IMR-90 (cell line): ENCODE results near the gene JAK1. TPM values are rescaled to one million over a fixed set of nuclear protein-coding genes. Genes with fewer than 3 reads are reported as not detected.

Experiments
- ATAC-seq: fragments of 200-7000 bp; cut with Tn5 transposase; 2 replicates; pipeline ENCODE4 v1.9.1; 2020; ENCODE audit warnings: low read depth, mild to moderate bottlenecking, moderate library complexity
- BruUV-seq: library from RNA; stranded (reverse); fragments of 400-500 nt; replicated peaks from 2 replicates; lab custom pipeline; 2021; lab: Mats Ljungman, UMichigan
- CTCF ChIA-PET: fragments of 300-600 bp; formaldehyde crosslinking; extraction: SDS; loops from one replicate; lab custom pipeline; 2021; ENCODE audit warnings: antibody characterized with exemption; lab: Yijun Ruan, JAX
- POLR2A ChIA-PET: fragments of 300-600 bp; sonication (Branson Sonifier 250); formaldehyde crosslinking; loops from one replicate; lab custom pipeline; 2022; ENCODE audit warnings: antibody characterized with exemption; ENCODE audit not compliant: unreplicated experiment; lab: Charles Lee
- DNase-seq: peaks from one replicate; pipeline ENCODE4 v3.0.0; 2013
- H2AFZ ChIP-seq: replicated peaks from 2 replicates; pipeline ENCODE3; 2013; ENCODE audit warnings: low read length, mild to moderate bottlenecking; ENCODE audit not compliant: poor library complexity
- H2AK5ac ChIP-seq: 2 replicates; pipeline ENCODE4 v1.6.1; 2013; ENCODE audit warnings: low read depth, low read length, inconsistent platforms
- H2AK9ac ChIP-seq: replicated peaks from 2 replicates; pipeline ENCODE3; 2013; ENCODE audit warnings: mild to moderate bottlenecking, low read depth, low read length, moderate library complexity; ENCODE audit not compliant: poor library complexity
- H2BK120ac ChIP-seq: 2 replicates; pipeline ENCODE4 v1.6.1; 2013; ENCODE audit warnings: low read depth, low read length, inconsistent platforms
- H2BK15ac ChIP-seq: 3 replicates; pipeline ENCODE4 v1.6.1; 2013; ENCODE audit warnings: low read depth, low read length, inconsistent platforms
- H2BK20ac ChIP-seq: 2 replicates; pipeline ENCODE4 v1.6.1; 2013; ENCODE audit warnings: low read depth, mild to moderate bottlenecking, inconsistent platforms, low read length, moderate library complexity
- H2BK5ac ChIP-seq: 2 replicates; pipeline ENCODE4 v1.6.1; 2013; ENCODE audit warnings: mild to moderate bottlenecking, low read depth, low read length, inconsistent platforms; ENCODE audit not compliant: poor library complexity, severe bottlenecking
- H3K14ac ChIP-seq: replicated peaks from 2 replicates; pipeline ENCODE4 v1.6.1; 2013; ENCODE audit warnings: low read depth, low read length, inconsistent platforms
- H3K18ac ChIP-seq: 2 replicates; pipeline ENCODE4 v1.6.1; 2013; ENCODE audit warnings: low read depth, low read length, control low read depth
- H3K23ac ChIP-seq: 2 replicates; pipeline ENCODE4 v1.6.1; 2013; ENCODE audit warnings: low read depth, low read length, inconsistent platforms
- H3K27ac ChIP-seq: 2 replicates; pipeline ENCODE4 v1.5.1; 2013; ENCODE audit warnings: mild to moderate bottlenecking, control low read depth, low read length; ENCODE audit not compliant: insufficient read depth
- H3K27me3 ChIP-seq: 2 replicates; pipeline ENCODE4 v1.6.1; 2013; ENCODE audit warnings: low read length; ENCODE audit not compliant: control insufficient read depth, insufficient read depth
- H3K36me3 ChIP-seq: 2 replicates; pipeline ENCODE4 v1.6.1; 2013; ENCODE audit warnings: low read length, mixed read lengths; ENCODE audit not compliant: control insufficient read depth, insufficient read depth
- H3K4ac ChIP-seq: 2 replicates; pipeline ENCODE4 v1.6.1; 2013; ENCODE audit warnings: low read depth, low read length, inconsistent platforms
- H3K4me1 ChIP-seq: 2 replicates; pipeline ENCODE4 v1.6.1; 2013; ENCODE audit warnings: low read length, mixed read lengths; ENCODE audit not compliant: control insufficient read depth, insufficient read depth
- H3K4me2 ChIP-seq: 2 replicates; pipeline ENCODE4 v1.6.1; 2013; ENCODE audit warnings: low read depth, mild to moderate bottlenecking, control low read depth, low read length, moderate library complexity
- H3K4me3 ChIP-seq: 2 replicates; pipeline ENCODE4 v1.5.1; 2013; ENCODE audit warnings: low read depth, mild to moderate bottlenecking, control low read depth, low read length, moderate library complexity; ENCODE audit not compliant: insufficient read depth
- H3K56ac ChIP-seq: 2 replicates; pipeline ENCODE4 v1.6.1; 2013; ENCODE audit warnings: low read length, inconsistent platforms; ENCODE audit not compliant: insufficient read depth; ENCODE audit errors: extremely low read depth
- H3K79me1 ChIP-seq, 2 experiments: 2 replicates each; pipeline ENCODE4 v1.6.1; 2013; ENCODE audit warnings: low read length in 2 of 2, inconsistent platforms in 1 of 2, low read depth in 1 of 2
- H3K9ac ChIP-seq: 2 replicates; pipeline ENCODE4 v1.6.1; 2013; ENCODE audit warnings: low read depth, low read length, control low read depth
- H3K9me1 ChIP-seq: 2 replicates; pipeline ENCODE4 v1.6.1; 2013; ENCODE audit warnings: low read length, inconsistent platforms; ENCODE audit not compliant: insufficient read depth
- H3K9me3 ChIP-seq: 2 replicates; pipeline ENCODE4 v1.6.1; 2013; ENCODE audit warnings: low read length; ENCODE audit not compliant: control insufficient read depth, insufficient read depth
- H4K20me1 ChIP-seq: 2 replicates; pipeline ENCODE4 v1.6.1; 2013; ENCODE audit warnings: low read length, inconsistent platforms; ENCODE audit not compliant: insufficient read depth
- H4K5ac ChIP-seq: 2 replicates; pipeline ENCODE4 v1.6.1; 2013; ENCODE audit warnings: mild to moderate bottlenecking, low read depth, low read length, control low read depth
- H4K8ac ChIP-seq, 2 experiments: 2 replicates each; pipeline ENCODE4 v1.6.1; 2013; ENCODE audit warnings: low read depth in 2 of 2, low read length in 2 of 2, control low read depth in 1 of 2, inconsistent platforms in 1 of 2
- H4K91ac ChIP-seq: 2 replicates; pipeline ENCODE4 v1.6.1; 2013; ENCODE audit warnings: low read depth, low read length, inconsistent platforms; ENCODE audit not compliant: insufficient read depth
- BHLHE40 ChIP-seq: fragments of 150-350 bp; IDR thresholded peaks from 2 replicates; pipeline ENCODE4 v1.6.1; 2016; ENCODE audit warnings: mild to moderate bottlenecking, low read depth, low read length
- CEBPB ChIP-seq: IDR thresholded peaks from 2 replicates; pipeline ENCODE4 v1.6.1; 2012; ENCODE audit warnings: low read depth, low read length, improper control_type of control experiment
- CHD1 ChIP-seq: IDR thresholded peaks from 2 replicates; pipeline ENCODE4 v1.6.1; 2012; ENCODE audit warnings: low read depth, low read length, improper control_type of control experiment
- FOS ChIP-seq: fragments of 150-350 bp; IDR thresholded peaks from 2 replicates; pipeline ENCODE4 v1.6.1; 2016; ENCODE audit warnings: low read depth, low read length
- MAFK ChIP-seq: IDR thresholded peaks from 2 replicates; pipeline ENCODE4 v1.6.1; 2012; ENCODE audit warnings: low read depth, low read length, improper control_type of control experiment
- MAZ ChIP-seq: IDR thresholded peaks from 2 replicates; pipeline ENCODE4 v1.6.1; 2012; ENCODE audit warnings: low read depth, mild to moderate bottlenecking, low read length, improper control_type of control experiment, moderate library complexity, borderline replicate concordance
- NFE2L2 ChIP-seq: fragments of 150-350 bp; IDR thresholded peaks from 2 replicates; pipeline ENCODE4 v1.6.1; 2016; ENCODE audit warnings: low read depth, mild to moderate bottlenecking, low read length
- POLR2A ChIP-seq: IDR thresholded peaks from 2 replicates; pipeline ENCODE4 v1.6.1; 2012; ENCODE audit warnings: mild to moderate bottlenecking, low read depth, low read length
- RCOR1 ChIP-seq: IDR thresholded peaks from 2 replicates; pipeline ENCODE4 v1.6.1; 2012; ENCODE audit warnings: mild to moderate bottlenecking, low read length, improper control_type of control experiment; ENCODE audit not compliant: insufficient replicate concordance
- RFX5 ChIP-seq: IDR thresholded peaks from 2 replicates; pipeline ENCODE4 v1.8.0; 2012; ENCODE audit warnings: low read depth, mild to moderate bottlenecking, low read length, moderate library complexity
- WGBS, 2 experiments: methylation state at CpG; one replicate each; pipeline versions ENCODE4 v1.1.5 to v1.1.7; 2013; ENCODE audit warnings: missing lambda C conversion rate in 2 of 2; ENCODE audit not compliant: insufficient read length in 1 of 2; ENCODE audit errors: extremely low coverage in 2 of 2; 5-methylcytosine and 5-hydroxymethylcytosine counted together
- dilution Hi-C: fragments of 300-500 bp; cut with HindIII; formaldehyde crosslinking; loops from one replicate; pipeline ENCODE4 v1.14.3; 2018; ENCODE audit warnings: low sequenced_read_pairs; ENCODE audit not compliant: unreplicated experiment
- in situ Hi-C: fragments of 300-500 bp; cut with MboI; formaldehyde crosslinking; loops from 3 replicates; pipeline ENCODE4 v1.14.3; 2019; ENCODE audit warnings: low sequenced_read_pairs, inconsistent platforms, mixed read lengths
- intact Hi-C: fragments of 100-400 bp; cut with micrococcal nuclease; formaldehyde crosslinking; loops from 2 replicates; pipeline ENCODE4 v1.10.0; 2022
- polyA plus RNA-seq, 3 experiments: library from polyadenylated mRNA; depleted of rRNA; stranded (reverse); fragments of >200 nt; gene quantifications; 2 replicates each; pipeline ENCODE4 v1.2.3, GENCODE V29; 2012; ENCODE audit warnings: low replicate concordance in 1 of 3
- total RNA-seq: library from RNA; depleted of rRNA; stranded (reverse); fragments of >200 nt; gene quantifications from 2 replicates; pipeline ENCODE4 v1.2.3, GENCODE V29; 2012
- TF ChIP-seq, protein P1 (sequence below): conservative IDR thresholded peaks from 2 replicates; pipeline ENCODE4 v1.5.1; 2012; ENCODE audit warnings: mild to moderate bottlenecking, low read depth, low read length, improper control_type of control experiment
- TF ChIP-seq, protein P2 (sequence below): fragments of 150-350 bp; IDR thresholded peaks from 2 replicates; pipeline ENCODE4 v1.6.1; 2016; ENCODE audit warnings: low read depth, mild to moderate bottlenecking, low read length, moderate library complexity, borderline replicate concordance

JAK1 gene
- total and polyA plus RNA-seq, 2 of the 4 experiments (the other 2 are of a cell fraction), result 76.9 to 103 TPM

DNA sequence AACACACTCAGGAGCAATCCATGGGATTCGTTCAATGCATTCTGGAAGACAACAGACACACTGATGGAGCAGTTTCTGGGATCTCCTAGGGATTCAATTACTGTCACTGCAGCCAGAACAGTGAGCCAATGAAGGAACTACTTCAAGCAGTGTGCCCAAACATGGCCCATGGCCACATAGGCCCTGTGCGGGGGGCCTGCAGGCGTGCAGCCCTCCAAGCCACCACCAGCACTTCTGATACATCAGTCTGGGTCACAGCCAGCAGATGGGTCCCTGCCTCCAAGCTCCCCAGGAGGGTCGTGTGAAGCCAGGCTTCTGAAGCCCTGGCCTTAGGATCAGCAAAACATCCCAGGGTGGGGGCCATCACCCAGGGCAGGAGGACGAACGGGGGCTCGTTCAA is 122.2 kb downstream of the JAK1 start:
- Histone ChIP-seq H3K23ac (no peak overlapping the region), H3K9me1 (peaks cover 7% of the 10 kb centered on the region), H3K14ac (no peak overlapping the region), H3K18ac (no peak overlapping the region), H3K36me3 (peaks cover 77% of the 10 kb centered on the region), H3K27me3 (no peaks in the 10 kb centered on the region), H3K4ac (no peak overlapping the region), H3K56ac (no peak overlapping the region), H3K79me1 (peaks cover 0 to 4% of the 10 kb centered on the region in 2 experiments; a peak in 1 of 4 replicates), H2AK5ac (no peak overlapping the region), H4K91ac (no peak overlapping the region), H2AFZ (no peak overlapping the region), H3K4me2 (no peak overlapping the region), H2BK20ac (no peak overlapping the region), H2BK5ac (no peak overlapping the region), H3K4me3 (no peak overlapping the region), H3K4me1 (peaks cover 5% of the 10 kb centered on the region; the same call in 1 of the 2 replicates), H3K27ac (no peak overlapping the region), H2BK120ac (no peak overlapping the region), H3K9me3 (no peaks in the 10 kb centered on the region), H4K20me1 (no peaks in the 10 kb centered on the region), H3K9ac (no peak overlapping the region), H2AK9ac (no peak overlapping the region), H2BK15ac (no peak overlapping the region), H4K5ac (no peak overlapping the region), H4K8ac (no peak overlapping the region)
- DNase-seq (no peak), ATAC-seq (no peak)
- TF ChIP-seq BHLHE40, result no peak
- TF ChIP-seq POLR2A, result no peak
- TF ChIP-seq CHD1, result no peak
- no peak for TF ChIP-seq FOS
- no peak for TF ChIP-seq MAZ
- no peak for TF ChIP-seq RCOR1
- TF ChIP-seq MAFK, result no peak
- TF ChIP-seq NFE2L2, result no peak
- TF ChIP-seq CEBPB, result no peak
- TF ChIP-seq RFX5, result no peak
- TF ChIP-seq, protein P1, sequence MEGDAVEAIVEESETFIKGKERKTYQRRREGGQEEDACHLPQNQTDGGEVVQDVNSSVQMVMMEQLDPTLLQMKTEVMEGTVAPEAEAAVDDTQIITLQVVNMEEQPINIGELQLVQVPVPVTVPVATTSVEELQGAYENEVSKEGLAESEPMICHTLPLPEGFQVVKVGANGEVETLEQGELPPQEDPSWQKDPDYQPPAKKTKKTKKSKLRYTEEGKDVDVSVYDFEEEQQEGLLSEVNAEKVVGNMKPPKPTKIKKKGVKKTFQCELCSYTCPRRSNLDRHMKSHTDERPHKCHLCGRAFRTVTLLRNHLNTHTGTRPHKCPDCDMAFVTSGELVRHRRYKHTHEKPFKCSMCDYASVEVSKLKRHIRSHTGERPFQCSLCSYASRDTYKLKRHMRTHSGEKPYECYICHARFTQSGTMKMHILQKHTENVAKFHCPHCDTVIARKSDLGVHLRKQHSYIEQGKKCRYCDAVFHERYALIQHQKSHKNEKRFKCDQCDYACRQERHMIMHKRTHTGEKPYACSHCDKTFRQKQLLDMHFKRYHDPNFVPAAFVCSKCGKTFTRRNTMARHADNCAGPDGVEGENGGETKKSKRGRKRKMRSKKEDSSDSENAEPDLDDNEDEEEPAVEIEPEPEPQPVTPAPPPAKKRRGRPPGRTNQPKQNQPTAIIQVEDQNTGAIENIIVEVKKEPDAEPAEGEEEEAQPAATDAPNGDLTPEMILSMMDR, result no peak
- TF ChIP-seq, protein P2, sequence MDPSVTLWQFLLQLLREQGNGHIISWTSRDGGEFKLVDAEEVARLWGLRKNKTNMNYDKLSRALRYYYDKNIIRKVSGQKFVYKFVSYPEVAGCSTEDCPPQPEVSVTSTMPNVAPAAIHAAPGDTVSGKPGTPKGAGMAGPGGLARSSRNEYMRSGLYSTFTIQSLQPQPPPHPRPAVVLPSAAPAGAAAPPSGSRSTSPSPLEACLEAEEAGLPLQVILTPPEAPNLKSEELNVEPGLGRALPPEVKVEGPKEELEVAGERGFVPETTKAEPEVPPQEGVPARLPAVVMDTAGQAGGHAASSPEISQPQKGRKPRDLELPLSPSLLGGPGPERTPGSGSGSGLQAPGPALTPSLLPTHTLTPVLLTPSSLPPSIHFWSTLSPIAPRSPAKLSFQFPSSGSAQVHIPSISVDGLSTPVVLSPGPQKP, result no peak
- 82% methylated on average over 3 of the region's 7 CpGs; no CpG with 5 or more reads in 1 of the 2 experiments for WGBS, 2 experiments
- in situ Hi-C loops, result no loop called here
- ChIA-PET POLR2A (no interaction called here), CTCF (no interaction called here)
- BruUV-seq, result no TSS peak
- dilution Hi-C loops, result no loop called here
- intact Hi-C loops, result no loop called here
